GM23338 (cell line): ENCODE data around the gene C2.

Experiments used
- EZH2 ChIP-seq: fragments of 200-600 bp; sonication (generic); IDR thresholded peaks from one replicate; pipeline ENCODE4 v1.8.0; 2017; ENCODE audit warnings: antibody characterized with exemption, mild to moderate bottlenecking, low read depth; ENCODE audit not compliant: unreplicated experiment
- EZH2phosphoT487 ChIP-seq: fragments of 200-600 bp; sonication (generic); IDR thresholded peaks from one replicate; pipeline ENCODE4 v1.8.1; 2018; ENCODE audit warnings: antibody characterized with exemption; ENCODE audit not compliant: unreplicated experiment
- JUNB ChIP-seq: IDR thresholded peaks from one replicate; pipeline ENCODE4 v1.6.1; 2016; ENCODE audit warnings: antibody characterized with exemption; ENCODE audit not compliant: unreplicated experiment
- POLR2AphosphoS5 ChIP-seq: IDR thresholded peaks from 2 replicates; pipeline ENCODE4 v1.6.1; 2016; ENCODE audit warnings: antibody characterized with exemption, low read depth
- STAT1 ChIP-seq: IDR thresholded peaks from one replicate; pipeline ENCODE4 v1.6.1; 2016; ENCODE audit warnings: antibody characterized with exemption; ENCODE audit not compliant: unreplicated experiment
- TF ChIP-seq, protein P1 (sequence below), 2 experiments: fragments of 200-600 bp in 1 of 2; sonication (generic) in 1 of 2; conservative IDR thresholded peaks; 2 replicates each; pipeline versions ENCODE4 v1.5.1 to v1.6.1; 2016 to 2017; ENCODE audit warnings: antibody characterized with exemption in 2 of 2, low read depth in 2 of 2, mild to moderate bottlenecking in 2 of 2, moderate library complexity in 1 of 2
- TF ChIP-seq, protein P2 (sequence below): IDR thresholded peaks from one replicate; pipeline ENCODE4 v1.6.1; 2018; ENCODE audit warnings: antibody characterized with exemption; ENCODE audit not compliant: unreplicated experiment

DNA sequence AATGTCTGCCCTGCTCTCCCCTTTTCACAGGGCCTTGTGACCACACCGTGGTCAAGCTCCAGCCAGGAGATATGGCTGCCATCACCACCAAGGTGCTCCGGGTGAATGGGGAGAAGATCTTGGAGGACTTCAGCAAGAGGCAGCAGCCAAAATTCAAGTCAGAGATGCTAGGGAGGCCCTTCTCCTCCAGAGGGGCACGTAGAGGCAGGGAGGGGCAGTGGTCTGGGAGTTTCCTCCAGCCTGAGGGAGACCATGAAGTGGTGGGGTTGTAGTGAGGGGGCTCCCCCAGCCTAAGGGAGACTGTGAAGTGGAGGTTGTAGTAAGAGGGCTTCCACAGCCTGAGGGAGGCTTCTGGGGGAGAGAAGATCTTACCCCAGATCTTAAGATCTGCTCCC, 40.4 kb downstream of the C2 start:
- TF ChIP-seq EZH2phosphoT487 (no peak), POLR2AphosphoS5 (no peak), EZH2 (no peak), JUNB (no peak), STAT1 (no peak)
- TF ChIP-seq, protein P1, sequence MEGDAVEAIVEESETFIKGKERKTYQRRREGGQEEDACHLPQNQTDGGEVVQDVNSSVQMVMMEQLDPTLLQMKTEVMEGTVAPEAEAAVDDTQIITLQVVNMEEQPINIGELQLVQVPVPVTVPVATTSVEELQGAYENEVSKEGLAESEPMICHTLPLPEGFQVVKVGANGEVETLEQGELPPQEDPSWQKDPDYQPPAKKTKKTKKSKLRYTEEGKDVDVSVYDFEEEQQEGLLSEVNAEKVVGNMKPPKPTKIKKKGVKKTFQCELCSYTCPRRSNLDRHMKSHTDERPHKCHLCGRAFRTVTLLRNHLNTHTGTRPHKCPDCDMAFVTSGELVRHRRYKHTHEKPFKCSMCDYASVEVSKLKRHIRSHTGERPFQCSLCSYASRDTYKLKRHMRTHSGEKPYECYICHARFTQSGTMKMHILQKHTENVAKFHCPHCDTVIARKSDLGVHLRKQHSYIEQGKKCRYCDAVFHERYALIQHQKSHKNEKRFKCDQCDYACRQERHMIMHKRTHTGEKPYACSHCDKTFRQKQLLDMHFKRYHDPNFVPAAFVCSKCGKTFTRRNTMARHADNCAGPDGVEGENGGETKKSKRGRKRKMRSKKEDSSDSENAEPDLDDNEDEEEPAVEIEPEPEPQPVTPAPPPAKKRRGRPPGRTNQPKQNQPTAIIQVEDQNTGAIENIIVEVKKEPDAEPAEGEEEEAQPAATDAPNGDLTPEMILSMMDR (conservative IDR thresholded peaks at IDR 0.05; ENCODE audit: low read depth in 2 of 2): no peak
- TF ChIP-seq, protein P2, sequence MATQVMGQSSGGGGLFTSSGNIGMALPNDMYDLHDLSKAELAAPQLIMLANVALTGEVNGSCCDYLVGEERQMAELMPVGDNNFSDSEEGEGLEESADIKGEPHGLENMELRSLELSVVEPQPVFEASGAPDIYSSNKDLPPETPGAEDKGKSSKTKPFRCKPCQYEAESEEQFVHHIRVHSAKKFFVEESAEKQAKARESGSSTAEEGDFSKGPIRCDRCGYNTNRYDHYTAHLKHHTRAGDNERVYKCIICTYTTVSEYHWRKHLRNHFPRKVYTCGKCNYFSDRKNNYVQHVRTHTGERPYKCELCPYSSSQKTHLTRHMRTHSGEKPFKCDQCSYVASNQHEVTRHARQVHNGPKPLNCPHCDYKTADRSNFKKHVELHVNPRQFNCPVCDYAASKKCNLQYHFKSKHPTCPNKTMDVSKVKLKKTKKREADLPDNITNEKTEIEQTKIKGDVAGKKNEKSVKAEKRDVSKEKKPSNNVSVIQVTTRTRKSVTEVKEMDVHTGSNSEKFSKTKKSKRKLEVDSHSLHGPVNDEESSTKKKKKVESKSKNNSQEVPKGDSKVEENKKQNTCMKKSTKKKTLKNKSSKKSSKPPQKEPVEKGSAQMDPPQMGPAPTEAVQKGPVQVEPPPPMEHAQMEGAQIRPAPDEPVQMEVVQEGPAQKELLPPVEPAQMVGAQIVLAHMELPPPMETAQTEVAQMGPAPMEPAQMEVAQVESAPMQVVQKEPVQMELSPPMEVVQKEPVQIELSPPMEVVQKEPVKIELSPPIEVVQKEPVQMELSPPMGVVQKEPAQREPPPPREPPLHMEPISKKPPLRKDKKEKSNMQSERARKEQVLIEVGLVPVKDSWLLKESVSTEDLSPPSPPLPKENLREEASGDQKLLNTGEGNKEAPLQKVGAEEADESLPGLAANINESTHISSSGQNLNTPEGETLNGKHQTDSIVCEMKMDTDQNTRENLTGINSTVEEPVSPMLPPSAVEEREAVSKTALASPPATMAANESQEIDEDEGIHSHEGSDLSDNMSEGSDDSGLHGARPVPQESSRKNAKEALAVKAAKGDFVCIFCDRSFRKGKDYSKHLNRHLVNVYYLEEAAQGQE: no peak
